ENCODE measurements around the gene HTR3A.

Gene HTR3A

GRCh38 chr11:114025329-114025907 is 50.5 kb downstream of the HTR3A start:
- no peak for DNase-seq

DNA sequence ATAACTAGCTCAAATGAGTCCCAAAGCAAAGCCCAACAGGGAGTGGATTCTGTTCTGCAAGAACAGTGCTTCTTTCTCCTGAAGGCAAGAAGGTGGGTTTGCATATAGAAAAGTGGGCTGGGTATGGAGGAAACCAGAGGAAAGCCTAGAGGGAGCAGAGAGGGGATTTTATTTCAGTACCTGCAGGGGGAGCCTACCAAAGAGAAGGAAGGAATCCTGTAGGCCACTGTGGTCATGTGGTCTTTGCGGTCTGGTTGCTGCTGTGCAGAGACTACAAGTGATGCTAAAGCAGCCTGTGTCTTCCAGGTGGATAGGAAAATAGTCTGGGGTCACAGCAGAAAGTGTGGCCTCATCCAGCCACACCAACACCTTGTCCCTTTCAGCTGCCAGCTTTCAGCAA is 51.4 kb downstream of the HTR3A start:
- DNase-seq = peak in 1 of 2 experiments; percentile 17

- no peak for DNase-seq
Observed at GRCh38 chr11:114027391-114027790, 52.5 kb downstream of the HTR3A start.

DNA sequence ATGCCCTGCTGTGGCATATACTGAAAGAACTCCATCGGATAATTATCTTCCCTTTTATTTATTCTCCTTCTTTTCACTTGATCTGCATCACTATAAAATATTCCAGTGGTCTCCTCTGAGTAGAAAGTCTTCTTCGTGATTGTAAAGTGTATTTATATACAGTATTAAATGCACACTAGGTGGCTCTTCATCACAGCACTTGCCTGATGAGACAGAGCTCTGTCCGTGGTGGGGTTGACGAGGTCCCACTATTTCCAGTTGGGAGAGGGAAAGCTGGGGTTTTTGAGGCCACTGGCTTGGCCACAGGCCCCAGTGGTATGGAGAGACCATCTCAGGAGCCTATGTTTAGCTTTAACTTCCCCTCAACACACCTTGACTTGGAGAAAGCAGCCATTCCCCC is 53.0 kb downstream of the HTR3A start:
- DNase-seq = no peak

DNA sequence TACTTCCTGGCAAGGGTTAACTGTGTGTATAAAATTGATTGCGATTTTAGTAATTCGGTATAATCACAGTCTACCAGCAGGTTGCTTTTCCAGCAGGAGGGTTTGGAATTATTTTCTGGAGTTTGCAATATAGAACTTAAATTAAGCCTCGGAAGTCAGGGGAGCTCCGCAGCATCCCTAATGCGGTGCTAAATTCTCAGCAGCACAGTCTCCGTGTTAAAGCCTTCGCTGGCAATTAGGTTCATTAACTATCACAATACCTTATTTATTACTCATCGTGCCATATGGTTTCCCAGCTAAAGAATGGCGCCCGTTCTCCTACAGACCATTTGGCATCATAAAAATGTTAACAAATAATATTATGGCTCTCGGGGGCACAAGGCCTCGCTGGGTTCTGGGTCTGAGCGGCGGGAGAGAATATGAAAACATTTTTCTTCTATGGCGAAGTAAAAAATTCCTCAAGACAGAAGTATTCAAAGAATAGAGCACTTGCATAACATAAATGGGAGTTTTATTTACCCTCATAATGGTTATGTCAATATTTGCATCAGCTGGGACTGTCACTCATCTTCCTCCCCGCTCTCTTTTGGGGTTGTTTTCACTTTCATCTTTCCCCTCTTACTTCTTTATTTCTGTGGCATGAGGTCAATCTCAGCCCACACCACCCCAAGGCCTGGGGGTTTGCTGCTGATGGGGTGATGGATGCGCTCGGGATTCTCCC is 56.5 kb downstream of the HTR3A start:
- no peak for DNase-seq

GRCh38 chr11:114031967-114032320 is 57.0 kb downstream of the HTR3A start:
- no peak for DNase-seq

DNA sequence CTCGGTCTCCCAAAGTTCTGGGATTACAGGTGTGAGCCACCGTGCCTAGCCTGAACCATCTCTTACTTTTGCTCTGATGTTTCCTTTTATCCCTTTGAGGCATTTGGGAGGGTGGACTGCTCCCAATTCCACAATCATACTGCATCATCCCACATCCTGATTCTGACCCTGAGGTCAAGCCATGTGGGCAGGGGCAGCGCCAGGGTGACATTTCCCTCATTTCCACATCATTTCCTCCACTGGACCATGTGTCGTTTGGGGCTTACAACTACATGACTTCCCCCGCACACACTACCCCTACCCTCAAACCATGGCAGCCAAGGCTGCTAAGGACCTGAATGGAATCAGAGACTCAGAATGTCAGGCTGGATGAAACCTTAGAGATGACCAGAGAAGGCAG is 58.2 kb downstream of the HTR3A start:
- DNase-seq = no peak

DNA sequence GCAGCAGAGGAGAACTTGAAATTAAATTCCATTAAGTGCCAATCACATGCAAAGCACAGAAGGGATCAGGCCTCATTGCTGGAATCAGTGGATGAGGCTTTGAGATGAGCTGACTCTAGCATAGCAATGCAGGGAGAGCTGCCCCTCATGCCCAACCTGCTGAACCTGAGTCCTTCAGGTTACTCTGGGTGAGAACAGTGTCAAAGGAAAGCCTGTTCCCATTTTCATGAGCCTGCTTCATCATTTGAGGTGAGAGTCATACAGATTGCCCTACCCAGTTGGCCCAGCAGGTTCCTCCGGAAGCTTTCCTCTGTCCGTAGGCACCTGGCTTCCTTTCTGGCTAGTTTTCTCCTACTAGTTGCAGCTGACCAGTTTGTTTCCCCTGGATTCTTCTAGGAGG is 58.7 kb downstream of the HTR3A start:
- DNase-seq = no peak

DNA sequence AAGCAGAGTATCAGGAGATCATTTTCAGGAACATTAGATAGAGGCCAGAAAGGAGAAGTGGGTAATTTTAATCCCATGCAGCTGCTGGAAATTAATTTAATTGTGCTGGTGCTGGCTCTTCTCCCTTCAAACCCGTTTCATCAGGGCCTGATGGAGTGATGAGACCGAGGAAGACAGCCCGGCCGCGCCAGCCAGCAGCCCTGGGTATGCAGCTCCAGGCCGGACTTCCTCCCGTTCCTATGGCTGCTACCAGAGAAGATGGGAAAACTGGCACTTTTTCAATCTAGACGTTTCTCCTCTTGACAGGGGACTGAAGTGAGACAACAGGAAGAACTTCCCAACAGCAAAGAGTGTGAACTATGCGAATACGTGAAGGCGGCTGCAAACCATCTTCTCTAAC is 60.0 kb downstream of the HTR3A start:
- DNase-seq = no peak

- peak; percentile 31 to 69 for DNase-seq
Observed at GRCh38 chr11:114036147-114036811, 61.4 kb downstream of the HTR3A start.

DNA sequence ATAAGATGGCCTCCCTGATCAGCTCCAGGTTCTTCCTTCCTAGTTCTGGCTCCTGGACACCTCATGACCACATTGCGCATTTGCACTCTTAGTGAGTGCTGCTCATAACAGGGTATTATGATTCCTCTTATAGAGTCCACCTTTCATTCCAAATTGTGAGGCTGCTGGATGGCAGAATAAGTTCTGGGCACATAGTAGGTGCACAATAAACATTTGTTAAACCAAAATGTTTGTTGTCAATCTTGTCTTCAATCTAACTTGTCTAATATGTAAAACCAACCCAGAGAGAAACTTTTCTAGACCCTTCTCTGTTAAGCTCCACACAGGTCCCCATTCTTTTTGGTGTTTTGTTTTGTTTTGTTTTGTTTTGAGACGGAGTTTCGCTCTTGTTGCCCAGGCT is 62.0 kb downstream of the HTR3A start:
- DNase-seq = no peak

DNA sequence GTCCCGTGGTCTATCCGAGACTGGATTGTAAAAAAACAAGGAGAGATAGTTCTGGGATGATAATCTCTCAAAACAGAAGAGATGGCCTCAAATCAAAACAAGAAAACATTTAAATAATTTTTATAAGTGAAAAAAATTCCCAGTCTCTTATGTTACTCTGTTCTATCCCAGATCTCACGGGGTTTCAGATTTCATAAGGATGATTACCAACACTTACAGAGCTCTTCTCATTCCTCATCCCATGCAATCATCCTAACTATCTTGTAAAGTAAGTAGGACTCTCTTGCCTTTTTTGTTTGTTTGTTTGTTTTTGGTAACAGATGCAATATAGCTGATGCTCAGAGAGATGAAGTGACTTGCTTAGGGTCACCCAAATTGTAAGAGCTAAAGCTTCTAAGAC is 64.6 kb downstream of the HTR3A start:
- no peak for DNase-seq

Measured in NCI-H524 (cell line).